ENCODE data around the gene TIMP3.

Gene TIMP3

GRCh38 chr22:32818446-32819115, 17.1 kb downstream of the TIMP3 start:
- Mint-ChIP-seq H3K27ac (ENCODE audit: low read depth) (no peak overlapping the region), H3K4me1 (no peaks in the 10 kb centered on the region), H3K27me3 (peaks cover 41% of the 10 kb centered on the region), H3K4me3 (no peak overlapping the region), H3K9me3 (no peaks in the 10 kb centered on the region), H3K36me3 (ENCODE audit: insufficient read depth) (peaks cover 2% of the 10 kb centered on the region)
- ATAC-seq (replicated peaks; ENCODE audit: extremely low read depth, poor library complexity, severe bottlenecking) (no peak), DNase-seq (ENCODE audit: low spot score in 2 of 2) (no peak)

DNA sequence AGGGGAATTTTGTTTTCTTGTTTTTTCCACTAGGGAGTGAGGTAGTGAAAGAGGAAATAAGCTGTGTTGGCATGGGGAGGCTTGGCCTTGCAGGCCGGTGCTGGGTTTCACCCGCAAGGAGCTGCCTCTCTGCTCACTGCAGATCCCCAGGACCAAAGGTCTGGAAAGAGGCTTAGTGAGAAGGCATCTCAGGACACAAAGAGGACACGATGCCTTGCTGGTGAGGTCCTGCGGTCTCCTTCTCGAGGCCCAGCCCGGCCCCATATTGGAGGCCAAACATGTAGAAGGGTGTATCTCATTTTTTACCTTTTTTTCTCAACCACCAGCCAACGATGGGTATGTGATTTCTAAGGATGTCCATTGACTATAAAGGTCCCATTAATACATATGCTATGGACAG, 17.6 kb downstream of the TIMP3 start:
- Mint-ChIP-seq H3K9me3 (no peaks in the 10 kb centered on the region), H3K4me1 (no peaks in the 10 kb centered on the region), H3K27me3 (peaks cover 43% of the 10 kb centered on the region), H3K4me3 (no peak overlapping the region), H3K36me3 (ENCODE audit: insufficient read depth) (peaks cover 2% of the 10 kb centered on the region), H3K27ac (ENCODE audit: low read depth) (no peak overlapping the region)
- DNase-seq (ENCODE audit: low spot score in 2 of 2) (no peak), ATAC-seq (replicated peaks; ENCODE audit: extremely low read depth, poor library complexity, severe bottlenecking) (no peak)

DNA sequence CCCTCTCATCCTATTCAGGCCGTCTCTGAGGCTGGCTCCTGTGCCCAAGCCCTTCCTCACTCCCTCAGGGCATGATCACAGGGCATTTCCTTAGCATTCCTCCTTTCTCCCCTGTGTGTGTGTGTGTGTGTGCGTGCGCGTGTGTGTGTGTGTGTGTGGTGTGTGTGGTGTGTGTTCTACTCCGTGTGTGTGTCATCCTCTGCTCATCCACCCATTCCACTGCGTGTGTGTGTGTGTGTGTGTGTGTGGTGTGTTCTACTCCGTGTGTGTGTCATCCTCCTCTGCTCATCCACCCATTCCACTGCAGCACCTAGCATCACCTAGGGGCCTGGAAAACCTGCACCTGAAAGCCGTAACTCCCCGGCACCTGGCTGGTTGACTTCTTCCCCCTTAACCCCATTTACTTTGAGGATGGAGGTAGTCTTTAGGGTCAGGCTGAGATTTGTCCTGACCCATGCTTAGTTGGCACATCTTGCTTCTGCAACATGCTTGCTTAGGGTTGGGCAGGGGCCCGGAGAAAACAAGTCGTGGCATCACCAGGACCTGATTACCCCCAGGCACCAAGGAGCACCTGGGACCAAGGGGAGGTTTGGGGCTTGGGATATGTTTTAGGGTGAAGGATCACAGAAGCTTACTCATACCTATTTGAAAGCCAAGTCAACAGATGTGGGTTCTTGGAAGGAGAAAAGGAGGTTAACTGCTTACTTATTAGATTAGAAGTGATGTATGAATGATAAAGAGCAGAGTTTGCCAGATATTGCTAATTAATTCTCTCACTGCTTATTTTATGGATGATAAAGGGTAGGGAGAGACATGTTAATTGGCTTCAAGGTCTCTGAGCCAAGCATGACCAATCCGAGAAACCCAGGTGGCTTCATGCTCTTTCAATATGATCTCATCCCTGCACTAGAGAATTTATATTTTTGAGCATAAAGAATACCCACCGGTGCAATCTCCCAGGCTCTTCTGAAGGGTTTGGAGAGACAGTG, 18.9 kb downstream of the TIMP3 start:
- H3K36me3 Mint-ChIP-seq (ENCODE audit: insufficient read depth) = peaks cover 2% of the 10 kb centered on the region
- ATAC-seq (replicated peaks; ENCODE audit: extremely low read depth, poor library complexity, severe bottlenecking) (no peak), DNase-seq (ENCODE audit: low spot score in 2 of 2) (no peak)
- no peaks in the 10 kb centered on the region for H3K9me3 Mint-ChIP-seq
- H3K27ac Mint-ChIP-seq (ENCODE audit: low read depth) = no peak overlapping the region
- no peaks in the 10 kb centered on the region for H3K4me1 Mint-ChIP-seq
- peaks cover 43% of the 10 kb centered on the region for H3K27me3 Mint-ChIP-seq
- H3K4me3 Mint-ChIP-seq = no peak overlapping the region

- Mint-ChIP-seq H3K27me3 (peaks cover 43% of the 10 kb centered on the region), H3K36me3 (ENCODE audit: insufficient read depth) (peaks cover 2% of the 10 kb centered on the region), H3K27ac (ENCODE audit: low read depth) (peak overlapping the region; percentile 7), H3K4me3 (no peak overlapping the region), H3K9me3 (no peaks in the 10 kb centered on the region), H3K4me1 (no peaks in the 10 kb centered on the region)
- ATAC-seq (replicated peaks; ENCODE audit: extremely low read depth, poor library complexity, severe bottlenecking) (no peak), DNase-seq (ENCODE audit: low spot score in 2 of 2) (no peak)
Measured at GRCh38 chr22:32822179-32822877, 20.8 kb downstream of the TIMP3 start.

DNA sequence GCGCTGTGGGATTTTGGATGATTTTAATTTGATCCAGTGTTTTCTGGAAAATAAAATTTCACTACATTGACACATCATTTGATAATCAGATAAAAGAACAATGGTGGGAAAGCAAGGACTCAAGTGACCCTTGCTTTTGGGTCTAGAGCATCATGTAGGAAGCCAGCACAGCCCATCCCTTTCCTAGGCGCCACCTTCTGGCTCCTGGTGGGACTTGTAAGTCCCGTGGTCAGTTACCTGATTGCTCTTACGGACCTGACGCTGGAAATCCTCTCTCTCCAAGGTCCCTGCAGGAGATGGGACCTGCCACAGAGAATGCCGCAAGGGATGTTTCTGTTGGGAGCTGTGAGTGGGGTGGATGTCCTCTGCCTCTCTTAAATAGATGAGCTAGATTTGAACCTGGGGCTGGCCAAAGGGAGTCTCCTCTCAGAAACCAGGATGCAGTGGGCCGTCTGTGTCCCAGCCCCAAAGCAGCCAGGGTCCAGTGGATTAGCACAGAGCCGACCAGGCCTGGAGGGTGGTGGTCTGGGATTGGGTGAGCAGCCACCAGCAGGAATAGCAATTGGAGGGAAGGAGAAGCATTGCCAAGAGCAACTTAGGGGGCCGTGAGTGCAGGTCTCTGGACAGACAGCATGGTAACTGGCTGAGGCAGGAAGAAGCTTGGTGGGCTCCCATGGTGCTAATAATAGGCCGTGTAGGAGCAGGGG, 21.7 kb downstream of the TIMP3 start:
- Mint-ChIP-seq H3K9me3 (no peaks in the 10 kb centered on the region), H3K4me3 (no peak overlapping the region), H3K4me1 (no peaks in the 10 kb centered on the region), H3K27ac (ENCODE audit: low read depth) (peak overlapping the region; percentile 7), H3K36me3 (ENCODE audit: insufficient read depth) (no peaks in the 10 kb centered on the region), H3K27me3 (peaks cover 43% of the 10 kb centered on the region)
- ATAC-seq (replicated peaks; ENCODE audit: extremely low read depth, poor library complexity, severe bottlenecking) = no peak
- no peak for DNase-seq (ENCODE audit: low spot score in 2 of 2)

- Mint-ChIP-seq H3K9me3 (no peaks in the 10 kb centered on the region), H3K4me3 (no peak overlapping the region)
- ATAC-seq (replicated peaks; ENCODE audit: extremely low read depth, poor library complexity, severe bottlenecking) = no peak
Measured at GRCh38 chr22:32824531-32825312, 23.2 kb downstream of the TIMP3 start.

GRCh38 chr22:32826537-32826936, 25.0 kb downstream of the TIMP3 start:
- ATAC-seq (replicated peaks; ENCODE audit: extremely low read depth, poor library complexity, severe bottlenecking) (no peak), DNase-seq (ENCODE audit: low spot score in 2 of 2) (no peak)
- H3K4me3 Mint-ChIP-seq = no peak overlapping the region
- peaks cover 20% of the 10 kb centered on the region for H3K27me3 Mint-ChIP-seq
- H3K36me3 Mint-ChIP-seq (ENCODE audit: insufficient read depth) = no peaks in the 10 kb centered on the region
- no peak overlapping the region for H3K27ac Mint-ChIP-seq (ENCODE audit: low read depth)
- H3K9me3 Mint-ChIP-seq = no peaks in the 10 kb centered on the region
- H3K4me1 Mint-ChIP-seq = no peaks in the 10 kb centered on the region

More at GRCh38 chr22:32824531-32825312, 23.2 kb downstream of the TIMP3 start:
- H3K4me1 Mint-ChIP-seq = no peaks in the 10 kb centered on the region
- DNase-seq (ENCODE audit: low spot score in 2 of 2) = no peak
- H3K36me3 Mint-ChIP-seq (ENCODE audit: insufficient read depth) = no peaks in the 10 kb centered on the region
- peaks cover 39% of the 10 kb centered on the region for H3K27me3 Mint-ChIP-seq
- H3K27ac Mint-ChIP-seq (ENCODE audit: low read depth) = no peak overlapping the region

- peaks cover 16% of the 10 kb centered on the region for H3K27me3 Mint-ChIP-seq
- no peak overlapping the region for H3K4me3 Mint-ChIP-seq
- no peaks in the 10 kb centered on the region for H3K4me1 Mint-ChIP-seq
- H3K36me3 Mint-ChIP-seq (ENCODE audit: insufficient read depth) = no peaks in the 10 kb centered on the region
- H3K27ac Mint-ChIP-seq (ENCODE audit: low read depth) = no peak overlapping the region
- DNase-seq (ENCODE audit: low spot score in 2 of 2) = no peak
- no peaks in the 10 kb centered on the region for H3K9me3 Mint-ChIP-seq
- ATAC-seq (replicated peaks; ENCODE audit: extremely low read depth, poor library complexity, severe bottlenecking) = no peak
Measured at GRCh38 chr22:32827049-32827602, 25.6 kb downstream of the TIMP3 start.

DNA sequence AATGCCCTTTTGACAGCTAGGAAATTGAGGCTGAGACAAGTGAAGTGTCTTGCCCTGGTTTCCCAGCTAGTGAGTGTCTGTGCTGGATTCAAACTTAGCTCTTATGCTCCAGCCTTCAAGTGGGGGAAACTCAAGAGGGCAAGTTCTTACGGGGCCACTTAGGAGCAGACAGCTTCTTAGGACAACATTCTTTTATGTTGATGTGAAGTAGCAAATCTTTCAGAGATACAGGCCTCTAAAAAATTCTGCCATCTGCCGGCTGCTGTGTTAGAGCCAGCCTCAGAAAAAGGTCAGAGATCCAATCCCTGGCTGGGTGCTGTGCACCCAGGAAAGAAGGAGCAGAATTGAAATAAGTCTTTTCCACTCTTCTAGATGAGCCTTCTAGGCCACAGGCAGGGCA, 26.6 kb downstream of the TIMP3 start:
- no peak for ATAC-seq (replicated peaks; ENCODE audit: extremely low read depth, poor library complexity, severe bottlenecking)
- no peak for DNase-seq (ENCODE audit: low spot score in 2 of 2)
- Mint-ChIP-seq H3K36me3 (ENCODE audit: insufficient read depth) (no peaks in the 10 kb centered on the region), H3K4me1 (no peaks in the 10 kb centered on the region), H3K27ac (ENCODE audit: low read depth) (no peak overlapping the region), H3K4me3 (no peak overlapping the region), H3K27me3 (peaks cover 6% of the 10 kb centered on the region), H3K9me3 (no peaks in the 10 kb centered on the region)

DNA sequence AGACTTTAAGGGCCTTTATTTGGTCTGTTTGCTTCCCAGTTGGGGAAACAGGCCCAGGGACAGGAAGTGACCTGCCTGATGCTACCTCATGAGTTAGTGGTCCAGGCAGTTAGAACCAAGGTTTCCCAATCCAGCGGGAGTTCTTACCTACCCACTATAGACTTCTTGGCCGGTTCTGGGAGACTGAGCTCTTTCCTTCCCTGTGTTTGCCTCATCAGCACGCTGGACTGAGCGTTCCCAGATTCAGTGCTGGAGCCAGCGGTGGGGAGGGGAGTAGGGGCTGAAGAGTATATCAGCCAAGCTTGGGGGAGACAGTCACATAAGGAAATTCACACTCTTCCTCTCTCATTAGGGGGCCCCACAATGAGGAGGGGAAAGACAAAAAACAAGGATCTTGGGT, 27.1 kb downstream of the TIMP3 start:
- DNase-seq (ENCODE audit: low spot score in 2 of 2) = no peak
- Mint-ChIP-seq H3K4me1 (no peaks in the 10 kb centered on the region), H3K9me3 (no peaks in the 10 kb centered on the region), H3K36me3 (ENCODE audit: insufficient read depth) (no peaks in the 10 kb centered on the region), H3K27me3 (peaks cover 2% of the 10 kb centered on the region), H3K27ac (ENCODE audit: low read depth) (no peak overlapping the region), H3K4me3 (no peak overlapping the region)
- no peak for ATAC-seq (replicated peaks; ENCODE audit: extremely low read depth, poor library complexity, severe bottlenecking)

GRCh38 chr22:32829451-32829851, 27.9 kb downstream of the TIMP3 start:
- DNase-seq (ENCODE audit: low spot score in 2 of 2) = no peak
- H3K4me3 Mint-ChIP-seq = no peak overlapping the region
- no peaks in the 10 kb centered on the region for H3K36me3 Mint-ChIP-seq (ENCODE audit: insufficient read depth)
- ATAC-seq (replicated peaks; ENCODE audit: extremely low read depth, poor library complexity, severe bottlenecking) = no peak
- no peaks in the 10 kb centered on the region for H3K9me3 Mint-ChIP-seq
- H3K4me1 Mint-ChIP-seq = no peaks in the 10 kb centered on the region
- no peaks in the 10 kb centered on the region for H3K27me3 Mint-ChIP-seq
- H3K27ac Mint-ChIP-seq (ENCODE audit: low read depth) = no peak overlapping the region

Data from central memory CD8-positive, alpha-beta T cell (primary cell).